AG10803 (cell line): ENCODE measurements around the gene MCRIP2.

Source experiments
- DNase-seq: peaks from one replicate; pipeline ENCODE4 v3.0.0; 2010; ENCODE audit warnings: low read depth
- H3K4me3 ChIP-seq: 2 replicates; pipeline ENCODE4 v1.5.1; 2011; ENCODE audit warnings: mild to moderate bottlenecking, low read length, control low read depth
- TF ChIP-seq, protein P1 (sequence below): conservative IDR thresholded peaks from 2 replicates; pipeline ENCODE4 v1.5.1; 2011; ENCODE audit warnings: mild to moderate bottlenecking, low read length, control low read depth, inconsistent platforms

The MCRIP2 gene

DNA sequence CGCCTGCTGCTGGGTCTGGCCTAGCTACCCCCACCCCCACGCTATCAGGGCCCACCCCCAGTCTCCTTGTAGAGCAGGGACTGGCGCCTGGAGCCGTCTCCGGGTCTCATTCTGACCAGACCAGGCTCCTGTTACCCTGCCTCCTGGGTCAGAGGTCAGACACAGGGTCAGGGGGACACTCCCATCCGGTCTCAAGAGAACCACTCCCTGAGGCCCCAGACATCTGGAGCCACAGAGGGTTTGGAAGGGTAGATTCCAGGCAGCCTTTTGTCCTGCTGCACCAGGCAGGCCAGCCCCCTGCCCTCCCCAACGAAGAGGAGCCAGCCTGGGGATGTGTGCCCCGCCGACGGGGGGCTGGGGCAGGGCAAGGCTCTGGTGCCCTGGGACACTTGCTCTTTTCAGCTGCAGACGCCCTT, 11.8 kb upstream of the MCRIP2 start:
- no peak overlapping the region for H3K4me3 ChIP-seq
- no peak for DNase-seq
- TF ChIP-seq, protein P1, sequence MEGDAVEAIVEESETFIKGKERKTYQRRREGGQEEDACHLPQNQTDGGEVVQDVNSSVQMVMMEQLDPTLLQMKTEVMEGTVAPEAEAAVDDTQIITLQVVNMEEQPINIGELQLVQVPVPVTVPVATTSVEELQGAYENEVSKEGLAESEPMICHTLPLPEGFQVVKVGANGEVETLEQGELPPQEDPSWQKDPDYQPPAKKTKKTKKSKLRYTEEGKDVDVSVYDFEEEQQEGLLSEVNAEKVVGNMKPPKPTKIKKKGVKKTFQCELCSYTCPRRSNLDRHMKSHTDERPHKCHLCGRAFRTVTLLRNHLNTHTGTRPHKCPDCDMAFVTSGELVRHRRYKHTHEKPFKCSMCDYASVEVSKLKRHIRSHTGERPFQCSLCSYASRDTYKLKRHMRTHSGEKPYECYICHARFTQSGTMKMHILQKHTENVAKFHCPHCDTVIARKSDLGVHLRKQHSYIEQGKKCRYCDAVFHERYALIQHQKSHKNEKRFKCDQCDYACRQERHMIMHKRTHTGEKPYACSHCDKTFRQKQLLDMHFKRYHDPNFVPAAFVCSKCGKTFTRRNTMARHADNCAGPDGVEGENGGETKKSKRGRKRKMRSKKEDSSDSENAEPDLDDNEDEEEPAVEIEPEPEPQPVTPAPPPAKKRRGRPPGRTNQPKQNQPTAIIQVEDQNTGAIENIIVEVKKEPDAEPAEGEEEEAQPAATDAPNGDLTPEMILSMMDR: no peak

DNA sequence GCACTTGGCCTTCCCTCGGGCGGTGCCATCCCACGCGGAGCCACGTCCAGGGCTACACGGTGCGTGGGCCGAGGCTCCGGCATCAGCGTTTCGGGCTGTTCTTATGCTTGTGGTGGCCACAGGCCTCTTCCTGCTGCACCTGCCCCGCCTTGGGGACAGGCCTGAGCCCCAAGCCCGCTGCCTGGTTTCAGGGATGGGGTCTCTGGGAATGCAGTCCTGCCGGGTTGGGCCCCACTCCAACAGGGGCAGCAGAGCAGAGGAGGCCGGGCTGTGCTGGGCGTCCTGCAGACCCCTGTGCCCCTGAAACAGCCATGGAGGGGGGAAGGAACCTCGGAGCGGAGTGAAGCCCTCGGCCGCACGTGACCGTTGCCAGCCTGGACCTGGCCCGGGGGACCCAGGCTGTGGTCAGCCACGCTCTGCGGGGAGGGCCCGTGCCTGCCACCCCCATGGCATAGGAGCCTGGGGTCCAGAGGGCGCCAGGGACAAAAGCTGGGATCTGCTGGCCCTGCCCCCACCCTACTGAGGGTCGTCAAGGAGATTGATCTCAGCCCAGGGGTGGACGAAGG, 11.3 kb upstream of the MCRIP2 start:
- no peak for DNase-seq
- no peak overlapping the region for H3K4me3 ChIP-seq

DNA sequence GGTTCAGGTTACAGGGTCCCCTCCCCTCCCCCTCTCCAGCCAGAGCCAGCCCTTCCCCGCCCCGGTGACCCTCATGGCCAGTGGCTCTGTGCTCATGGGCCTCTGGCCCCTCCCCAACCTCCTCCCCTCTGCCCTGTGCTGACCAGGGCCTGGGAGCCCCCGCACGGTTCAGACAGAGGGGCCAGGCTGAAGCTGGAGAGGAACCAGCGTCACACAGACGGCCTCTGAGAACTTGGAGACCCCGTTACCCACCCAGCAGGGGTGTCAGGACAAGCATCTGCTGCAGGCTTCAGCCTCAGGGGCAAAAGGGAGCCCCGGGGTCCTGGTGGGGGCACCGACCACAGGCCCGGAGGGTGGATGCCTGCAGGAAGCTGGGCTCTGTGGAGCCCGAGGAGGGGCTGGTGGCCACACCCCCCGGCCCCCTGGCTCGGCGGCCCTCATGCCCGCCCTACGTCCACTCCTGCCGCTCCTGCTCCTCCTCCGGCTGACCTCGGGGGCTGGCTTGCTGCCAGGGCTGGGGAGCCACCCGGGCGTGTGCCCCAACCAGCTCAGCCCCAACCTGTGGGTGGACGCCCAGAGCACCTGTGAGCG, 10.7 kb upstream of the MCRIP2 start, which contains the start of gene WFIKKN1:
TSS of gene WFIKKN1 (plus strand) at position 171 of the 591 bp plus-strand sequence. CDS start at position 440, 269 bp downstream.
- TF ChIP-seq, protein P1: no peak
- H3K4me3 ChIP-seq: no peak within 1 kb of the TSS
- no peak for DNase-seq

More for the DNA sequence above, 11.3 kb upstream of the MCRIP2 start:
- TF ChIP-seq, protein P1: no peak

DNA sequence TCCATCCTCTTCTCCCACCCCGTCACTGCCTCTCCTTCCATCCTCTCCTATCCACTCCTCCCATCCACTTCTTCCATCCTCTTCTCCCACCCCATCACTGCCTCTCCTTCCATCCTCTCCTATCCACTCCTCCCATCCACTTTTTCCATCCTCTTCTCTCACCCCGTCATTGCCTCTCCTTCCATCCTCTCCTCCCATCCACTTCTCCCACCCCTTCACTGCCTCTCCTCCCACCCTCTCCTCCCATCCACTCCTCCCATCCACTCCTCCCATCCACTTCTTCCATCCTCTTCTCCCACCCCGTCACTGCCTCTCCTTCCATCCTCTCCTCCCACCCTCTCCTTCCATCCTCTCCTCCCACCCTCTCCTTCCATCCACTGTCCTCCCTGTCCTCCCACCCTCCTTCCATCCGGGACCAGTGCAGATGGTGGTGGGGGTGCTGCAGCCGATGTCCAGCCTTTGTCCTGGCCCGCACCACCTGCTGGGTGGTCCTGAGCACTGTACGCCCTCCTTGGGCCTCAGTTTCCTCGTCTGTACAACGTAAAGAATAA, 9.7 kb upstream of the MCRIP2 start:
- TF ChIP-seq, protein P1: no peak
- no peak for DNase-seq
- H3K4me3 ChIP-seq: no peak overlapping the region

DNA sequence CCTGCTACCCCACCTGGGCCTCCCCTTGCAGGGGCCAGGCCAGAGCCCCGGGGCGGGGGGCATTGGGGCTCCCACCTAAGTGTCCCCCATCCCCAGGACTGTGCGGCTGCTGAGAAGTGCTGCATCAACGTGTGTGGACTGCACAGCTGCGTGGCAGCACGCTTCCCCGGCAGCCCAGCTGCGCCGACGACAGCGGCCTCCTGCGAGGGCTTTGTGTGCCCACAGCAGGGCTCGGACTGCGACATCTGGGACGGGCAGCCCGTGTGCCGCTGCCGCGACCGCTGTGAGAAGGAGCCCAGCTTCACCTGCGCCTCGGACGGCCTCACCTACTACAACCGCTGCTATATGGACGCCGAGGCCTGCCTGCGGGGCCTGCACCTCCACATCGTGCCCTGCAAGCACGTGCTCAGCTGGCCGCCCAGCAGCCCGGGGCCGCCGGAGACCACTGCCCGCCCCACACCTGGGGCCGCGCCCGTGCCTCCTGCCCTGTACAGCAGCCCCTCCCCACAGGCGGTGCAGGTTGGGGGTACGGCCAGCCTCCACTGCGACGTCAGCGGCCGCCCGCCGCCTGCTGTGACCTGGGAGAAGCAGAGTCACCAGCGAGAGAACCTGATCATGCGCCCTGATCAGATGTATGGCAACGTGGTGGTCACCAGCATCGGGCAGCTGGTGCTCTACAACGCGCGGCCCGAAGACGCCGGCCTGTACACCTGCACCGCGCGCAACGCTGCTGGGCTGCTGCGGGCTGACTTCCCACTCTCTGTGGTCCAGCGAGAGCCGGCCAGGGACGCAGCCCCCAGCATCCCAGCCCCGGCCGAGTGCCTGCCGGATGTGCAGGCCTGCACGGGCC, 8.9 kb upstream of the MCRIP2 start:
- TF ChIP-seq, protein P1: no peak
- no peak for DNase-seq
- H3K4me3 ChIP-seq: no peak overlapping the region

DNA sequence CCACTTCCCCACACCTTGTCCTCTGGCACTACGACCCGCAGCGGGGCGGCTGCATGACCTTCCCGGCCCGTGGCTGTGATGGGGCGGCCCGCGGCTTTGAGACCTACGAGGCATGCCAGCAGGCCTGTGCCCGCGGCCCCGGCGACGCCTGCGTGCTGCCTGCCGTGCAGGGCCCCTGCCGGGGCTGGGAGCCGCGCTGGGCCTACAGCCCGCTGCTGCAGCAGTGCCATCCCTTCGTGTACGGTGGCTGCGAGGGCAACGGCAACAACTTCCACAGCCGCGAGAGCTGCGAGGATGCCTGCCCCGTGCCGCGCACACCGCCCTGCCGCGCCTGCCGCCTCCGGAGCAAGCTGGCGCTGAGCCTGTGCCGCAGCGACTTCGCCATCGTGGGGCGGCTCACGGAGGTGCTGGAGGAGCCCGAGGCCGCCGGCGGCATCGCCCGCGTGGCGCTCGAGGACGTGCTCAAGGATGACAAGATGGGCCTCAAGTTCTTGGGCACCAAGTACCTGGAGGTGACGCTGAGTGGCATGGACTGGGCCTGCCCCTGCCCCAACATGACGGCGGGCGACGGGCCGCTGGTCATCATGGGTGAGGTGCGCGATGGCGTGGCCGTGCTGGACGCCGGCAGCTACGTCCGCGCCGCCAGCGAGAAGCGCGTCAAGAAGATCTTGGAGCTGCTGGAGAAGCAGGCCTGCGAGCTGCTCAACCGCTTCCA, 8.1 kb upstream of the MCRIP2 start:
- TF ChIP-seq, protein P1: no peak
- H3K4me3 ChIP-seq: no peak overlapping the region
- no peak for DNase-seq
